ENCODE results near the gene FAN1. TPM values are rescaled to one million over a fixed set of nuclear protein-coding genes. Genes with fewer than 3 reads are reported as not detected.
A peak's percentile ranks its signal among the peaks of the same experiment; 100 is the strongest.

FAN1 gene
- total and polyA plus RNA-seq, 2 of the 13 experiments (the other 11 are each of a cell fraction or from before 2014, with no cell fraction given): 10.8 to 20.1 TPM

- TF ChIP-seq ZSCAN21 (CRISPR knock-in tag; IDR thresholded peaks at IDR 0.05; ENCODE audit: borderline replicate concordance): peak; percentile 79; the same call in 1 of the 2 replicates
- peak; percentile 31; the same call in 1 of the 2 replicates for TF ChIP-seq ZNF800 (CRISPR knock-in tag; IDR thresholded peaks at IDR 0.05)
- TF ChIP-seq KMT2B (CRISPR knock-in tag; IDR thresholded peaks at IDR 0.05): no peak
- TF ChIP-seq NFYC (CRISPR knock-in tag; IDR thresholded peaks at IDR 0.05): 0 out of 2 replicates have a peak, but pooled peaks have one; percentile 9
- TF ChIP-seq TAF1 (CRISPR knock-in tag; IDR thresholded peaks at IDR 0.05): peak; percentile 86
- no peak for TF ChIP-seq GTF2F1 (IDR thresholded peaks at IDR 0.05; ENCODE audit: low read length)
- 0 out of 2 replicates have a peak, but pooled peaks have one; percentile 19 for TF ChIP-seq FOXO4 (CRISPR knock-in tag; conservative IDR thresholded peaks at IDR 0.05)
- no peak for TF ChIP-seq HNF1A (IDR thresholded peaks at IDR 0.05; ENCODE audit: low read depth)
- no peak for TF ChIP-seq HNF1A (CRISPR knock-in tag; IDR thresholded peaks at IDR 0.05; ENCODE audit: borderline replicate concordance)
- TF ChIP-seq THAP7 (CRISPR knock-in tag; IDR thresholded peaks at IDR 0.05): peak; percentile 82; the same call in 1 of the 2 replicates
- peak; percentile 74; the same call in 1 of the 2 replicates for TF ChIP-seq ETS1 (CRISPR knock-in tag; IDR thresholded peaks at IDR 0.05)
- TF ChIP-seq NFE2L2 (IDR thresholded peaks at IDR 0.05; ENCODE audit: low read length): no peak
- 0 out of 2 replicates have a peak, but pooled peaks have one; percentile 7 for TF ChIP-seq FOXO1 (CRISPR knock-in tag; IDR thresholded peaks at IDR 0.05)
- no peak for TF ChIP-seq HNRNPH1 (optimal IDR thresholded peaks at IDR 0.05; ENCODE audit: low read depth, low read length)
- TF ChIP-seq SOX5 (CRISPR knock-in tag; IDR thresholded peaks at IDR 0.05; ENCODE audit: borderline replicate concordance): no peak
- peak; percentile 64; the same call in 1 of the 2 replicates for TF ChIP-seq MEIS2 (CRISPR knock-in tag; IDR thresholded peaks at IDR 0.05)
- TF ChIP-seq GPBP1L1 (CRISPR knock-in tag; IDR thresholded peaks at IDR 0.05): no peak
Measured at GRCh38 chr15:30991255-30992235, 87.8 kb downstream of the FAN1 start, which contains the start of gene MTMR10 (continued).
